Neuron (in vitro differentiated cells): Measurements from ENCODE around the gene EDC3.
"Not testable (repeated sequence)": the region's sequence is repeated elsewhere in the genome, so short reads cannot be mapped to it uniquely, and the experiment has no call there.

Experiments
- H2AFZ ChIP-seq: one replicate; pipeline ENCODE4 v1.6.1; 2013; ENCODE audit warnings: low read depth, mild to moderate bottlenecking, inconsistent platforms, low read length, moderate library complexity
- H3K27me3 ChIP-seq: one replicate; pipeline ENCODE4 v1.6.1; 2013; ENCODE audit warnings: low read length; ENCODE audit not compliant: insufficient read depth
- H3K36me3 ChIP-seq: one replicate; pipeline ENCODE4 v1.6.1; 2013; ENCODE audit warnings: low read length; ENCODE audit not compliant: insufficient read depth
- H3K4me1 ChIP-seq: one replicate; pipeline ENCODE4 v1.6.1; 2013; ENCODE audit warnings: low read length; ENCODE audit not compliant: insufficient read depth
- H3K4me3 ChIP-seq: 2 replicates; pipeline ENCODE4 v1.5.1; 2013; ENCODE audit warnings: mild to moderate bottlenecking, low read length, moderate library complexity
- H3K9me3 ChIP-seq: one replicate; pipeline ENCODE4 v1.6.1; 2013; ENCODE audit warnings: low read length

EDC3 gene

GRCh38 chr15:74633781-74634180 is 62.0 kb downstream of the EDC3 start:
- no peaks in the 10 kb centered on the region for H3K27me3 ChIP-seq
- H3K36me3 ChIP-seq: peaks cover 76% of the 10 kb centered on the region

GRCh38 chr15:74632601-74633000 is 63.2 kb downstream of the EDC3 start:
- no peaks in the 10 kb centered on the region for H3K4me1 ChIP-seq
- no peaks in the 10 kb centered on the region for H3K9me3 ChIP-seq
- H2AFZ ChIP-seq: no peak overlapping the region
- peaks cover 80% of the 10 kb centered on the region for H3K36me3 ChIP-seq
- no peak overlapping the region for H3K4me3 ChIP-seq
- no peaks in the 10 kb centered on the region for H3K27me3 ChIP-seq

More at GRCh38 chr15:74633781-74634180, 62.0 kb downstream of the EDC3 start:
- Histone ChIP-seq H3K9me3 (no peaks in the 10 kb centered on the region), H3K4me1 (no peaks in the 10 kb centered on the region), H2AFZ (no peak overlapping the region), H3K4me3 (no peak overlapping the region)

GRCh38 chr15:74631935-74632560 is 63.8 kb downstream of the EDC3 start:
- Histone ChIP-seq H3K27me3 (no peaks in the 10 kb centered on the region), H3K9me3 (no peaks in the 10 kb centered on the region), H3K36me3 (peaks cover 81% of the 10 kb centered on the region), H3K4me1 (no peaks in the 10 kb centered on the region), H2AFZ (no peak overlapping the region), H3K4me3 (no peak overlapping the region)

GRCh38 chr15:74631408-74631807 is 64.4 kb downstream of the EDC3 start:
- H3K9me3 ChIP-seq: no peaks in the 10 kb centered on the region
- peaks cover 82% of the 10 kb centered on the region for H3K36me3 ChIP-seq
- H3K27me3 ChIP-seq: no peaks in the 10 kb centered on the region
- H3K4me1 ChIP-seq: no peaks in the 10 kb centered on the region
- no peak overlapping the region for H3K4me3 ChIP-seq
- no peak overlapping the region for H2AFZ ChIP-seq

- no peaks in the 10 kb centered on the region for H3K9me3 ChIP-seq
- H3K4me3 ChIP-seq: no peak overlapping the region
- H3K36me3 ChIP-seq: peaks cover 84% of the 10 kb centered on the region
- H3K27me3 ChIP-seq: no peaks in the 10 kb centered on the region
- no peak overlapping the region for H2AFZ ChIP-seq
- no peaks in the 10 kb centered on the region for H3K4me1 ChIP-seq
Observed at GRCh38 chr15:74631087-74631385, 64.8 kb downstream of the EDC3 start.

- H3K36me3 ChIP-seq: peaks cover 85% of the 10 kb centered on the region
- no peaks in the 10 kb centered on the region for H3K9me3 ChIP-seq
- H3K4me3 ChIP-seq: no peak overlapping the region
- no peak overlapping the region for H2AFZ ChIP-seq
- no peaks in the 10 kb centered on the region for H3K27me3 ChIP-seq
- H3K4me1 ChIP-seq: no peaks in the 10 kb centered on the region
Observed at GRCh38 chr15:74630284-74631086, 65.3 kb downstream of the EDC3 start.

- not testable (repeated sequence) for H3K27me3 ChIP-seq, H3K4me1 ChIP-seq, H2AFZ ChIP-seq, H3K4me3 ChIP-seq, H3K9me3 ChIP-seq
- H3K36me3 ChIP-seq: peaks cover 87% of the 10 kb centered on the region
Observed at GRCh38 chr15:74629696-74630095, 66.1 kb downstream of the EDC3 start.

GRCh38 chr15:74628949-74629348 is 66.9 kb downstream of the EDC3 start:
- no peaks in the 10 kb centered on the region for H3K27me3 ChIP-seq
- no peaks in the 10 kb centered on the region for H3K4me1 ChIP-seq
- no peak overlapping the region for H2AFZ ChIP-seq
- H3K36me3 ChIP-seq: peaks cover 87% of the 10 kb centered on the region
- no peak overlapping the region for H3K4me3 ChIP-seq
- no peaks in the 10 kb centered on the region for H3K9me3 ChIP-seq

- Histone ChIP-seq H3K36me3 (peaks cover 91% of the 10 kb centered on the region), H2AFZ (no peak overlapping the region), H3K4me1 (no peaks in the 10 kb centered on the region), H3K9me3 (no peaks in the 10 kb centered on the region), H3K27me3 (no peaks in the 10 kb centered on the region), H3K4me3 (no peak overlapping the region)
Observed at GRCh38 chr15:74628199-74628598, 67.6 kb downstream of the EDC3 start.

GRCh38 chr15:74627766-74628165 is 68.1 kb downstream of the EDC3 start:
- Histone ChIP-seq H3K4me1 (no peaks in the 10 kb centered on the region), H3K9me3 (no peaks in the 10 kb centered on the region), H3K27me3 (no peaks in the 10 kb centered on the region), H3K4me3 (no peak overlapping the region), H2AFZ (no peak overlapping the region), H3K36me3 (peaks cover 92% of the 10 kb centered on the region)

GRCh38 chr15:74626752-74627692 is 68.8 kb downstream of the EDC3 start:
- H2AFZ ChIP-seq: no peak overlapping the region
- no peaks in the 10 kb centered on the region for H3K27me3 ChIP-seq
- peaks cover 92% of the 10 kb centered on the region for H3K36me3 ChIP-seq
- H3K4me1 ChIP-seq: no peaks in the 10 kb centered on the region
- no peaks in the 10 kb centered on the region for H3K9me3 ChIP-seq
- no peak overlapping the region for H3K4me3 ChIP-seq

GRCh38 chr15:74626336-74626735 is 69.5 kb downstream of the EDC3 start:
- Histone ChIP-seq H3K4me3 (no peak overlapping the region), H2AFZ (no peak overlapping the region), H3K27me3 (no peaks in the 10 kb centered on the region), H3K36me3 (peaks cover 94% of the 10 kb centered on the region), H3K9me3 (no peaks in the 10 kb centered on the region), H3K4me1 (no peaks in the 10 kb centered on the region)

GRCh38 chr15:74625693-74626092 is 70.1 kb downstream of the EDC3 start:
- Histone ChIP-seq H3K4me1 (no peaks in the 10 kb centered on the region), H3K36me3 (peaks cover 93% of the 10 kb centered on the region), H3K4me3 (no peak overlapping the region), H3K9me3 (no peaks in the 10 kb centered on the region), H3K27me3 (no peaks in the 10 kb centered on the region), H2AFZ (no peak overlapping the region)
